ENCODE results near the gene H2BK1. TPM values are rescaled to one million over a fixed set of nuclear protein-coding genes. Genes with fewer than 3 reads are reported as not detected.

The H2BK1 gene
- total RNA-seq, 1 donor from 2014 or later, result not detected

- intact Hi-C loops (cut with DNase I), result no loop called here
- DNase-seq (ENCODE audit: missing footprints), result peak; percentile 68
- no peak for ATAC-seq
Observed at GRCh38 chr7:151246851-151247580, 36.7 kb upstream of the H2BK1 start.

GRCh38 chr7:151246102-151246850, 36.0 kb upstream of the H2BK1 start:
- ATAC-seq (no peak), DNase-seq (ENCODE audit: missing footprints) (peak; percentile 52)
- intact Hi-C loops (cut with DNase I), result no loop called here

- intact Hi-C loops (cut with DNase I), result no loop called here
- DNase-seq (ENCODE audit: missing footprints) (peak; percentile 74), ATAC-seq (no peak)
Observed at GRCh38 chr7:151245360-151246101, 35.2 kb upstream of the H2BK1 start.

GRCh38 chr7:151244841-151245346, 34.6 kb upstream of the H2BK1 start:
- intact Hi-C loops (cut with DNase I), result loop anchor here (5.0 kb wide), 1 partner anchor 58 kb away; the partner anchor contains the start of gene ASB10
- ATAC-seq (no peak), DNase-seq (ENCODE audit: missing footprints) (peak; percentile 35)

GRCh38 chr7:151244196-151244840, 34.0 kb upstream of the H2BK1 start:
- ATAC-seq (no peak), DNase-seq (ENCODE audit: missing footprints) (peak; percentile 65)
- intact Hi-C loops (cut with DNase I), result loop anchor here (5.0 kb wide), 1 partner anchor 57 kb away; the partner anchor contains the start of gene ASB10

GRCh38 chr7:151243408-151244195, 33.3 kb upstream of the H2BK1 start:
- ATAC-seq (no peak), DNase-seq (ENCODE audit: missing footprints) (peak; percentile 44)
- intact Hi-C loops (cut with DNase I), result loop anchor here (5.0 kb wide), 1 partner anchor 56 kb away; the partner anchor contains the start of gene ASB10

GRCh38 chr7:151243045-151243349, 32.7 kb upstream of the H2BK1 start:
- intact Hi-C loops (cut with DNase I), result loop anchor here (5.0 kb wide), 1 partner anchor 56 kb away; the partner anchor contains the start of gene ASB10
- DNase-seq (ENCODE audit: missing footprints) (no peak), ATAC-seq (no peak)

GRCh38 chr7:151242159-151243044, 32.1 kb upstream of the H2BK1 start:
- intact Hi-C loops (cut with DNase I), result loop anchor here (5.0 kb wide), 1 partner anchor 55 kb away; the partner anchor contains the start of gene ASB10
- peak; percentile 37 for DNase-seq (ENCODE audit: missing footprints)
- no peak for ATAC-seq

GRCh38 chr7:151241755-151242096, 31.4 kb upstream of the H2BK1 start:
- no peak for ATAC-seq
- intact Hi-C loops (cut with DNase I), result loop anchor here (2.0 to 5.0 kb wide), 2 partner anchors 54 to 117 kb away; partner anchors contain the start of gene ASB10
- no peak for DNase-seq (ENCODE audit: missing footprints)

GRCh38 chr7:151240942-151241754, 30.9 kb upstream of the H2BK1 start:
- intact Hi-C loops (cut with DNase I), result loop anchor here (2.0 to 5.0 kb wide), 2 partner anchors 54 to 116 kb away; partner anchors contain the start of gene ASB10
- ATAC-seq, result no peak
- no peak for DNase-seq (ENCODE audit: missing footprints)

- no peak for ATAC-seq
- intact Hi-C loops (cut with DNase I), result loop anchor here (2.0 to 5.0 kb wide), 2 partner anchors 53 to 116 kb away; partner anchors contain the start of gene ASB10
Observed at GRCh38 chr7:151240536-151240935, 30.2 kb upstream of the H2BK1 start.

GRCh38 chr7:151239837-151240459, 29.7 kb upstream of the H2BK1 start:
- intact Hi-C loops (cut with DNase I), result loop anchor here (2.0 to 5.0 kb wide), 2 partner anchors 53 to 115 kb away; partner anchors contain the start of gene ASB10
- ATAC-seq, result no peak
- no peak for DNase-seq (ENCODE audit: missing footprints)

More at GRCh38 chr7:151240536-151240935, 30.2 kb upstream of the H2BK1 start:
- no peak for DNase-seq (ENCODE audit: missing footprints)

GRCh38 chr7:151238924-151239836, 28.9 kb upstream of the H2BK1 start:
- no peak for ATAC-seq
- peak; percentile 45 for DNase-seq (ENCODE audit: missing footprints)
- intact Hi-C loops (cut with DNase I), result no loop called here

- no peak for ATAC-seq
- intact Hi-C loops (cut with DNase I), result no loop called here
- peak; percentile 35 for DNase-seq (ENCODE audit: missing footprints)
Observed at GRCh38 chr7:151238190-151238810, 28.0 kb upstream of the H2BK1 start.
